Calu3 (cell line): ENCODE data around the gene XRRA1. TPM values are rescaled to one million over a fixed set of nuclear protein-coding genes. Genes with fewer than 3 reads are reported as not detected.

Experiments
- BruUV-seq: library from RNA; stranded (reverse); fragments of 400-500 nt; replicated peaks from 2 replicates; lab custom pipeline; 2021; lab: Mats Ljungman, UMichigan
- CTCF ChIA-PET: fragments of 300-600 bp; sonication (Branson Sonifier 250); formaldehyde crosslinking; loops from one replicate; lab custom pipeline; 2022; ENCODE audit warnings: antibody characterized with exemption; lab: Charles Lee
- DNase-seq: peaks from one replicate; pipeline ENCODE4 v3.0.0; 2022
- H3K27ac Mint-ChIP-seq: one replicate; pipeline ENCODE4 v1.8.0; 2022; ENCODE audit warnings: mixed read lengths; ENCODE audit not compliant: unreplicated experiment
- H3K27me3 Mint-ChIP-seq: one replicate; pipeline ENCODE4 v1.8.0; 2022; ENCODE audit warnings: mixed read lengths; ENCODE audit not compliant: unreplicated experiment
- H3K36me3 Mint-ChIP-seq: one replicate; pipeline ENCODE4 v1.8.0; 2022; ENCODE audit warnings: mild to moderate bottlenecking, moderate library complexity, mixed read lengths; ENCODE audit not compliant: insufficient read depth, unreplicated experiment
- H3K4me1 Mint-ChIP-seq: one replicate; pipeline ENCODE4 v1.8.0; 2022; ENCODE audit warnings: mild to moderate bottlenecking, low read depth, mixed read lengths; ENCODE audit not compliant: unreplicated experiment
- H3K4me3 Mint-ChIP-seq: one replicate; pipeline ENCODE4 v1.8.0; 2022; ENCODE audit warnings: mild to moderate bottlenecking, low read depth, moderate library complexity, mixed read lengths; ENCODE audit not compliant: unreplicated experiment
- H3K9me3 Mint-ChIP-seq: one replicate; pipeline ENCODE4 v1.8.0; 2022; ENCODE audit warnings: low read depth, mixed read lengths; ENCODE audit not compliant: unreplicated experiment
- intact Hi-C: fragments of 100-400 bp; cut with micrococcal nuclease; formaldehyde crosslinking; loops from one replicate; pipeline ENCODE4 v1.10.0; 2022; ENCODE audit not compliant: unreplicated experiment
- total RNA-seq: library from RNA; stranded (reverse); gene quantifications from 2 replicates; pipeline ENCODE4 v1.2.3, GENCODE V29; 2022
- TF ChIP-seq, protein P1 (sequence below): fragments of 200-600 bp; IDR thresholded peaks from one replicate; pipeline ENCODE4 v1.8.0; 2022; ENCODE audit warnings: antibody characterized with exemption; ENCODE audit not compliant: unreplicated experiment

XRRA1 gene
- total RNA-seq, 1 experiment from 2014 or later = 20.1 TPM

DNA sequence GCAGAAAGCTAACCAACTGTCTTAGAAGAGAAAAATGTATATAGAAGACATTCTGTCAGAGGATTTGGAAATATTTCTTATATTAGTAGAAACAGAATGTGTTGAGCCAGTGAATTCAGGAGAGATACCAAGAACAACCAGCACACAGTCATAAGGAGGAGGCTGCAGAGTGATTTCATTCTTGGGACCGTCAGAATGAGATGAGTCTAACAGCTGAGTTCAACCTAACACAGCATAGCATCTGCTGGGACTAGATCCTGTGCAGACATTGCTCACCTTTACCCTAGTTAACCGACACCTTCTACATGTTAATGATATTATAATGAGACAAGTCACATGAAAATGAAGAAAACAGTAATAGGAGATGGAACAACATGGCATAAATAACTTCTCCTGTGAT is 85.5 kb downstream of the XRRA1 start:
- Mint-ChIP-seq H3K4me1 (no peaks in the 10 kb centered on the region), H3K27ac (no peak overlapping the region), H3K4me3 (no peak overlapping the region), H3K9me3 (peaks cover 7% of the 10 kb centered on the region), H3K27me3 (no peaks in the 10 kb centered on the region), H3K36me3 (peaks cover 22% of the 10 kb centered on the region)
- BruUV-seq = no TSS peak
- intact Hi-C loops = no loop called here
- TF ChIP-seq, protein P1, sequence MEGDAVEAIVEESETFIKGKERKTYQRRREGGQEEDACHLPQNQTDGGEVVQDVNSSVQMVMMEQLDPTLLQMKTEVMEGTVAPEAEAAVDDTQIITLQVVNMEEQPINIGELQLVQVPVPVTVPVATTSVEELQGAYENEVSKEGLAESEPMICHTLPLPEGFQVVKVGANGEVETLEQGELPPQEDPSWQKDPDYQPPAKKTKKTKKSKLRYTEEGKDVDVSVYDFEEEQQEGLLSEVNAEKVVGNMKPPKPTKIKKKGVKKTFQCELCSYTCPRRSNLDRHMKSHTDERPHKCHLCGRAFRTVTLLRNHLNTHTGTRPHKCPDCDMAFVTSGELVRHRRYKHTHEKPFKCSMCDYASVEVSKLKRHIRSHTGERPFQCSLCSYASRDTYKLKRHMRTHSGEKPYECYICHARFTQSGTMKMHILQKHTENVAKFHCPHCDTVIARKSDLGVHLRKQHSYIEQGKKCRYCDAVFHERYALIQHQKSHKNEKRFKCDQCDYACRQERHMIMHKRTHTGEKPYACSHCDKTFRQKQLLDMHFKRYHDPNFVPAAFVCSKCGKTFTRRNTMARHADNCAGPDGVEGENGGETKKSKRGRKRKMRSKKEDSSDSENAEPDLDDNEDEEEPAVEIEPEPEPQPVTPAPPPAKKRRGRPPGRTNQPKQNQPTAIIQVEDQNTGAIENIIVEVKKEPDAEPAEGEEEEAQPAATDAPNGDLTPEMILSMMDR = no peak
- DNase-seq = no peak
- CTCF ChIA-PET = no interaction called here

GRCh38 chr11:74860743-74861142 is 88.1 kb downstream of the XRRA1 start:
- intact Hi-C loops = no loop called here
- Mint-ChIP-seq H3K4me1 (no peaks in the 10 kb centered on the region), H3K27ac (no peak overlapping the region), H3K4me3 (no peak overlapping the region), H3K36me3 (peaks cover 10% of the 10 kb centered on the region), H3K9me3 (no peaks in the 10 kb centered on the region), H3K27me3 (no peaks in the 10 kb centered on the region)
- no peak for DNase-seq
- no TSS peak for BruUV-seq
- CTCF ChIA-PET = no interaction called here
- TF ChIP-seq, protein P1 = no peak

- DNase-seq = no peak
- intact Hi-C loops = no loop called here
- H3K36me3 Mint-ChIP-seq = peaks cover 16% of the 10 kb centered on the region
- H3K27ac Mint-ChIP-seq = no peak overlapping the region
- CTCF ChIA-PET = no interaction called here
- no peaks in the 10 kb centered on the region for H3K9me3 Mint-ChIP-seq
- no TSS peak for BruUV-seq
- peaks cover 12% of the 10 kb centered on the region for H3K4me1 Mint-ChIP-seq
- H3K4me3 Mint-ChIP-seq = no peak overlapping the region
- no peaks in the 10 kb centered on the region for H3K27me3 Mint-ChIP-seq
- TF ChIP-seq, protein P1 = no peak
Measured at GRCh38 chr11:74853223-74853622, 95.7 kb downstream of the XRRA1 start.

DNA sequence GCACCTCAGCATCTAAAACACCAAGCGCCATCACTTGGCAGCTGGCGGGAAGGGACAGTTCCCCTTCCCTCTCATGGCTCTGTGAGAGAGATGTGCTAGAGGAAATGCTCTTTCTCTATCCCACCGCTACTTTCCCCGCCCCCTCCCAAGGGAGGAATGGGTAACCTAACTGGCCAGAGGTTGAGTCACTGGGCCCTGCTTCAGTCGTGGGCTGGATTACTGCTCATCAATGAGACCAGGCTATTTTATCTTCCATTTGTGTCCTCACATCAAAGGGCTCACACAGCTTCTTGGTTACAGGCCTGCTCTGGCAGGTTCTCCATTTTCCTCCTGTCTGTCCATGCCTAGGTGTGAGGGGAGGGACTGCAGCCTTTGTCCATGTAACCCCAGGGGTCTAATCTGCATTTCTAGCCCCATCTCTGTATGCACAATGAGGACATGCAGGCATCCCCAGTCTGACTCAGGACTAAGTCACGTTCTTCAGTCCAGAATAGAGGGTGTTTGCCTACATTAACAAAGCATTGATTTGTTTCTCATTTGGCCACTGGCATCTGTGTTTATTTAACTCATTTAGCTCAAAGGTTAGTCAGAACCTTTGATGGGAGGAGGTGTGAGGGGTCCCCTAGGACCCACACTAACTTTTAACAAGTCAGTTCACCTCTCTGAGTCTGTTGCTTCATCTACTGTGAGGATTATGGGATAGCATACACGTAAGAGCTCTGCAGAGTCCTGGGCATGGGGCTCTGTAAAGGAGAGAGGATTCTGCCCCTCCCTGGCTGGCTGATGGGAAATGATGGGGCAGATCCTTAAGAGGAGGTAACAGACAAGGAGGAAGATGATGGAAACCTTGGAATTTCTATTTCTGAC is 99.1 kb downstream of the XRRA1 start:
- H3K4me3 Mint-ChIP-seq = no peak overlapping the region
- DNase-seq = no peak
- TF ChIP-seq, protein P1 = no peak
- H3K27me3 Mint-ChIP-seq = no peaks in the 10 kb centered on the region
- no TSS peak for BruUV-seq
- no peak overlapping the region for H3K27ac Mint-ChIP-seq
- H3K4me1 Mint-ChIP-seq = peaks cover 12% of the 10 kb centered on the region
- no peaks in the 10 kb centered on the region for H3K9me3 Mint-ChIP-seq
- intact Hi-C loops = no loop called here
- CTCF ChIA-PET = interaction anchor here (0.6 to 0.7 kb wide), 2 partner anchors 64 to 269 kb away, joined by 3 to 5 read pairs; no protein-coding TSS in a partner anchor
- peaks cover 21% of the 10 kb centered on the region for H3K36me3 Mint-ChIP-seq
